Occipital lobe (tissue), 2 donors: Measurements from ENCODE around the gene GPR39. TPM values are rescaled to one million over a fixed set of nuclear protein-coding genes. Genes with fewer than 3 reads are reported as not detected.

Experiments
- DNase-seq: peaks from one replicate; lab custom pipeline; 2025; lab: John Stamatoyannopoulos, UW
- total RNA-seq: library from RNA; depleted of rRNA; stranded (reverse); fragments of >200 nt; gene quantifications from one replicate; pipeline ENCODE4 v1.2.3, GENCODE V29; 2014

GPR39 gene
- total RNA-seq, 1 donor from 2014 or later = 5.0 TPM

DNA sequence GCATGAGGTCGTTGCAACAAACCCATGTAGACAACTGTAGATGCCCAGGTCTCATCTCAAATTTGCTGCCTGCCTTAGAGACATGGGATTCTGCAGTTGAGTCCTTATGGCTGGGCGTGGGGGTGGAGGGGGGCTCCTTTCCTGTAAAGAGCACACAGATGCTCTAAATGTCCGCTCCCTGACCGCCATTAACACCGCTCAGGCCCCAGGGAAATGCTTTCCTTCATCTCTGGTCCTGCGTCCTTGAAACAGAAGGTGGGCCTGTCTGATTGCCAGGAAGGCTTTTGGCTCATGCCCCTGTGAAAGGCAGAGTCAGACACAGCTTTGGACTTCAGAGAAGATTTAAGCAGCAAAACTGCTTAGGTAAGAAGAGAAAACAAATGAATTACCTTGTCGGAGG lies 25.7 kb downstream of the GPR39 start:
- DNase-seq = no peak

DNA sequence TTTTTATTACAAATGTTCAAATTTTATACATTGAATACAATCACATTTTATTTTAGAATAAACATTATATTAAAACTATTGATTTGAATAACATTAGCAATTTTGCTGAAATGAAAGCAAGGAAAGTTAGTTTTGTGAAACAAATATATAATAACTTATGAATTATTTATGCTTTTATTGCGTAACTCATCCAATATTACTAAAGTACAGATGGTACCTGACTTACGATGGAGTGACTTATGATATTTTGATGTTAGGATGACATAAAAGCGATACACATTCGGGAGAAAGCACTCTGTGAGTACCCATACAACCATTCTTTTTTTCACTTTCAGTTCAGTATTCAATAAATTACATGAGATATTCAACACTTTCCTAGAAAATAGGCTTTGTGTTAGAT lies 26.5 kb downstream of the GPR39 start:
- no peak for DNase-seq

DNA sequence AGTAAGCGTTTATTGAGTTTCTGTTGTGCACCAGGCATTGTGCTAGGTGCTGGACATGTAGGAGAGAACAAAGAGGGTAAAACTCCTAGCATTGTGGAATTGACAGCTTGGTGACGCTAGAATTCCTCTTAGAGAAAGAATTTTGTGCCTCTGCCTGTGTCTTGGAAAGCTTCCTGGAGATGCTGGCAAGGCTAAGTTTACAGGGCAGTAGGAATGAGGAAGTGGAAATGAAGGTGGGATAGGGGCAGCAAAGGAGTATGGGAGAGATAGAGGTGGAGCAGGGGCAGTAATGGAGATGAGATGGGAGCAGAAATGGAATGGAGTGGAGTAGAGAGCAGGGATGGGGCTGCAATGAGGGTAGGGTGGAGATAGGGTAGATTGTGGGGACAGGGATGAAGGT lies 29.8 kb downstream of the GPR39 start:
- no peak for DNase-seq

DNA sequence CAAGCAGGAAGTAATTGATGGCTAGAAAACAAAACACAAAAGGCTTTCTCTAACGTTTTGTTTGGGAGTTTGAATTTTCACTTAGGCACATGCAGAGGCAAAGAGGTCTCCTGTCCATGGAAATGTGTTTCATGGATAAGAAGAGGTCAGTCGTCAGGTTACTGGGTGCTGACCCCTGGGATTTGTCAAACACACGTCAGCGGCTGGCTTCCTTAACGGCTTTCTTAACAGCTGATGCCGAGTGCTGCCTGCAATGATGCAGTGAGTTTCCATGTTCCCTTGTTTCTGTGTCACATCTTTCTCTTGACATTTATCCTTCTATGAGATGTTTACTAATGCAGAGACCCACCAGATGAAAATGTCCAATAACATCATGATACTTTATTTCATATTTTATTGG lies 31.7 kb downstream of the GPR39 start:
- DNase-seq = no peak

DNA sequence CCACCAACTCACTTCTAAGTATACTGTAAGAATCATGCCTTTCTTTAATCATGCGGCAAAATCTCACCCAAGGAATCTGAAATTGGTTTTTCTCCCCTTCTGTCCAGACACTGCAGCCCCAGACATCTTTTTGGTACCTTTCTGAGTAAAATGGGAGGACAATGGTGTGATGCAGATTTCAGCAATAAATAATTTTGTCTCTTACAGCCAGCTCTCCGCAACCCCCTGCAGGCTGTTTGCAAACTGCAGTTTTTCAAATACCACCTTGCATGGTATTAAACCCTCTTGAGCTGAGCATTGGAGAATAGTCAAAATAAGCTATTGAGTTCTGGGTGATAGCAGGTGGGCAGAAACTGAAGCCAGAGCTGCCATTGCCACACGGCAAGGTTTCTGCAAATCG lies 32.2 kb downstream of the GPR39 start:
- no peak for DNase-seq

DNA sequence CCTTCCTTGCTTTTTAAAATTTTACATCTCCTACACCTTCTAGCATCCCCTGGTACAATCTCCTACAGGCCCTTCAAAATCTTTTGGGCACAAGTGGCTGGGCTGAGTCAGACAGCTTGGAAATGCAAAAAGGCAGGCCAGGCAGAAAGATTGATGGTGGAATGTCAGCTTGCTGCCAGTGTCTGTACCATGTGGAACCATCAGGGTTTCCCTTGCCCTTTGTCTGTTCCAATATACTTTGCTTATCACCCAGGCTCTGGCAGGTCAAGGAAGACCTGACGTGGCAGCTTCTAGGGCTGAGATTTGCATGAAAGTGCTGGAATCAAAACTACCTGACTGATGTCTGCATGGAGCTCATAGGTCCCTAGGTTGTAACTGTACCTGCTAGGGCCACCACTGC lies 33.3 kb downstream of the GPR39 start:
- DNase-seq = no peak

DNA sequence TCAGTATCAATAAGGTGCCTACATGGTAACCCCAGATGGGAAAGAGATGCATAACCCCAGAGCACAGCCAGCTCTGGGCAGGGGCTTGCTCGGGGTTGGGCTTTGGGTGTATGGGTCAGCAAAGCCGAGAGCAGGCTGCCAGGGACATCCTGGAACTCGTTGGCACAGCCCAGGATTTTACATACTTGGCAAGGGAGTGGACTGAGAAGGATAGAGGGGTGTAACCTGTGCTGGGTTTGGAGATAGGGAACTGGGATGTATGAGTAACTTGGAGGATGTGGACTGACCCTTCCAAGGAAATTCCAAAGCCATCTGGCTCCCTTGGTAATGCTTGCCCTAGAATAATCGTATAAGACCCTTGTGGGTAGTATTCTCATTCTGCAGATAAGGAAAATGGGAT lies 44.2 kb downstream of the GPR39 start:
- no peak for DNase-seq

DNA sequence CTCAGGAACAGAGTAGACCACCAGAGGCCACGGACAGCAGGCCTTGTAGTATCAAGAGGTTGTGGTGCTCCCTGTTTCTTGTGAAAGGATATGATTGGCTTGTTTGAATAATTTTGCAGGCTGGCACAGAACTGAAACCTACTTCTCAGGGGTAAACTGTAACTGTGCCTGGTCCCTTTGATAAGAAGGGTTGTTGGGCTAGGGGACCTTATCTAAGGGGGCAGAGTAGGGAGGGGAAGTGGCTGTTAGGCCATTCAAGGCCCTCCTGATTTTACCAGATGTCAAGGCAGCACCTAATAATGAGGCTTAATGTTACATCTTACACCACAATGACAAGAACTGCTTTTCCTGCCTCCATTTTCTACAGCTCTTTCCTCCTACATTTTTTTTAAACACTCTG lies 45.6 kb downstream of the GPR39 start:
- DNase-seq = no peak

DNA sequence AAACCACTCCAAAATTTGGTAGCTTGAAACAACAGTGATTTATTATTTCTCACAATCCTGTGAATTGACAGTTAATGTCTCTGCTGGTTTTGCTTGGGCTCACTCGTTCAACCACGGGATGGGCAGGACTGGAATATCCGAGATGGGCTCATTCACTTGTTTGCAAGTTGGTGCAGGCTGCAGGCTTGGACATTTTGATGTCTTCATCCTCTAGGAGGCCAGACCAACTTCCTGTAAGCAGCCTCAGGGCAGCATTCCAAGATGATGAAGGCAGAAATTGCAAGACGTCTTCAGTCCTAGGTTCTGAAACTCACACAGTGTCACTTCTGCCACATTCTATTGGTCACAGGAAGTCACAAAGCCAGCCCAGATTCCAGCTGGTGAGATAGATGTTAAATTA lies 47.1 kb downstream of the GPR39 start:
- DNase-seq = no peak

DNA sequence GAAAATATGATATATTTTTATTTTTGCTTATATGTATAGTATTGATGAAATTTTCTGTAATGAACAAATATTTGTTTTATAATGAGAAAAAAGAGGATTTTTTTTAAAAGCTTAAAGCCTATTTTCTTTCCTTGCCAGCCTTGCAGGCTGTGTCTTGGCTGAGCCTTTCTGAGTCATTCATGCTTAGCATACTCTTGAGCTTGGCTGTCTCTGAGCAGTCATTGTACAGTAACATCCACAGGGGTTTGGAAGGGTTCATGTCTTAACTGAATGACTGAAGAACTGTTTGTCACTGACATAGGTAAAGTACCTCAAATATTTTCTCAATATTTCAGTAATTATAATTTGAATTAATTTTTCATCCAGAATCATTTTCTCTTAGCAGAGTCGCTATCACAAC lies 49.3 kb downstream of the GPR39 start:
- DNase-seq = no peak

DNA sequence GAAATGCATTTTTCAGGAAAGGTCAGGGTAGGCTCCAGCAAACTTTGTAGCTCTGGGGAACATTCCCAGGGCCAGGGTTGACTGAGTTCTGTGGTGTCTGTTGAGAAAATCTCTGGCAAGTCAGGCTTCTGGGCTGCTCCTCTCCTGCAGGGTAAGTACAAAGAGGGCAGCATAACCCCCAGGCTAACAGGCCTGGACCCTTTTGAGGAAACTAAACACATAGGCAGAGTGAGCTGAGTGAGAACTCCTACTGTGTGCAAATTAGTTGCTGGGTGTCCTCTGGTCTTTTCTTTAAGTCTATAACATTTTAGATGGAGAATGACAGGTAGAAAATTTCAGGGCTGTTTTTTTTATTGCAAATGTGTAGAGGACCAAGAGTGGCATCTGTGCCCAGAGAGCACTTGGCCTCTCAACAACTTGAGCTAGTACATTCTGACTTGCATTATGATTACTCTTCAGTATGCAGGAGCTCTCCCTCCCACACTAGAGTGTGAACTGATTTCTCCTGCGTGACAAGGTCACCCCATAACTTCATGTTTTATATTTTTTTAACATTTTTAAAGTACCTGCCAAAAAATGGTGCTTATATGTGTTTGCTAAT lies 49.9 kb downstream of the GPR39 start:
- DNase-seq = no peak

DNA sequence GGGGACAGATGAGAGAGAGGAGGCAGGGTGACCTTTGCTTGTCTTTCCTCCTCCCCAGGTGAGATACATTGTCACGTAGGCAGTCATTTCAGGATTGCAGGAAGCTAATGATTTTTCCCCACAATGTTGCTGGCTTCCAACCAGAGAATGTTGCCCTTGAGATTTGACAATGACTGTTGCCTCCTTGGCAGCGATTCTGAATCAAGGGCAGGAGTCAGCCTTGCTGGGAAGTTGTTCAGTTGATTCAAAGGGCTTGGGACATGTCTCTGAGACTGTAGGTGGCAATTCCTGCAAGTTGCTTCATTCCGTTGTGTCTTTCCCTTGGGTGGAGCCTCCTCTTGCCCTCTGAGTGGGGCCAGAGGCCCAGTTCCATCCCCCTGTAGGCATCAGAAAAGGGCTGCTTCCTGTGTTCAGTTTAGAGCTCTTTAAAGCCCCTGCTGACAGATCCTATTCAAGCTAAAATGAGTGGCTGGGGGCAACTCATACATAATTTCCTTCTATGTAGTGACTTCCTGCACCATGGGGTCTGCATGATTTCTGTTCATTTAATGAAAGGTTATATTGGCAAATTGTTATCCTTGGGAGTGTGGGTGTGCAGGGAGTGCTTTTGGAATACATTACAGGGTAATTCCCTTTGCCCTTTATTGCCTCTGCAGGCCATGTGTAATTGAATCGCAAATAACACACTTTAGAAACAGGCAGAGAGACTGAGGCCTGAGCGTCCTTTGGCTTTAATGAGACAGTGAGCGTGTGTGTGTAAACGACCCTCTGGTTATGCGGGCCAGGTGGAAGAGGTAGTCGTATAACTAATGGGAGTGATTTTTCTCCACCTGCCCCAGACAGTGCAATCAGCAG lies 52.4 kb downstream of the GPR39 start:
- no peak for DNase-seq

DNA sequence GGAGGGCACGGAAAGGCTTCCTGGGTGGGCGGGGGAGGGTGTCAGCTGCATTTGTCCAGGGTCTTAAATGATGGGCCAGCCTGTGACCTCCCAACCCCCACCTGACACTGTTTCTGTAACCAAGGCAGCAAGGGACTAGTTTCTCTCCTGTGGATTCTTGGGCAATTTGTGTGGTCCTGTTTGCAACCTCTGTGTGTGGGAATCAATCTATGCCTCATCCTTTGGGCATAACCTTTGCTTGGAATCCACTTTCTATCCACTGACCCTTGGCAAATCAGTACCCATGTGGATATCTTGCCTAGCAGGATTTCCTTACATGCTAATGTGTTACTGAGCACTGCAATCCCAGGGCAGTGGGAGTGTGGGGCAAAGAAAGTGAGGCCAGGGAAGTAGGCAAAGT lies 54.1 kb downstream of the GPR39 start:
- DNase-seq = no peak

DNA sequence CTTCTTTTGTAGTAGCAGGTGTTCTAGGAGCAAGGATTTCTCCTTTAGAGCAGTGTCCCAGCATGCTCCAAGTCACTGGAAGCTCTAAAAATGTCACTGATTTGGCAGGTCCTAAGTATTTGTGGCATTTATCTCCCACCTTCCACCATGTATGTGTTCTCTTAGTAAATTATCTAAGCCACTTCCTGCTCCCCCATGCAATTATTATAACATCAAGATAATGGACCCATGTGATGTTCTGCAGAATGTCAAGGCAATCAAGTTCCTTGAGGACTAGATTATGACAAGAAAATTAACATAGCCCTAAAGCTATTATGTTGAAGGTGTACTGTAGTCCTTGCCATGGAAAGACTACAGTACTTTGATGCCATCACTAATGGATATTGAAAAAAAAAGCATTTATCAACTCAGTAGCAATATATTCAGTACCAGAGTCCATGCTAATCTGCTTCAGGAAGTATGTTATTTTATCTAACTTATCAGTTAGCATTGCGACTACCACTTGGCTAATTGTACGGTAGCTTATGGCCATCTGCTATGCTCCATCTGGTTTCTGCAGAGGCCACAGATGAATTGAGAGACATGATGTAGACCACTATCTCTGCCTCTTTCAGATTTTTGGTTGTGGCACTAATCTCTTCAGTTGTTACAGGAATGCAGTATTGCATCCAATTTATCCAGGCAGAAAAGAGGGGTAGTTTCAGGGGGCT lies 56.7 kb downstream of the GPR39 start:
- DNase-seq = no peak

DNA sequence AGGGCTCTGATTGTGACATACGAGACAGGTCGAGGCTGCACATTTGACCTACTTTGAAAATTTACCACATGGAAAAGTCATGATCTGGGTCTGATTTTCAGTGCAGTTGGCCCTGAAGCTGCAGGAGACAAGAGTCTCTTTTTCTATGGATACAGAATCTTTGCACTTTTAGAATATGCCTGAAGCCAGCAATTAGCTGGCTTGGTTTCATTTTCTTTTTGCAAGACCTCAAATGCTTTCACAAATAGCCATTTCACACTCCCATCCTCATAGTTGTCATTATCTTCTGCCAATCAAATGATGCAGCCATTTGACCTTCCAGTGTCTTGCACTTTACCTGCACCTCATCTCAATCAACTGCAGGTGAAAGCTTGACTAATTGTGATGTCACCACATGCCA lies 59.0 kb downstream of the GPR39 start:
- DNase-seq = no peak

DNA sequence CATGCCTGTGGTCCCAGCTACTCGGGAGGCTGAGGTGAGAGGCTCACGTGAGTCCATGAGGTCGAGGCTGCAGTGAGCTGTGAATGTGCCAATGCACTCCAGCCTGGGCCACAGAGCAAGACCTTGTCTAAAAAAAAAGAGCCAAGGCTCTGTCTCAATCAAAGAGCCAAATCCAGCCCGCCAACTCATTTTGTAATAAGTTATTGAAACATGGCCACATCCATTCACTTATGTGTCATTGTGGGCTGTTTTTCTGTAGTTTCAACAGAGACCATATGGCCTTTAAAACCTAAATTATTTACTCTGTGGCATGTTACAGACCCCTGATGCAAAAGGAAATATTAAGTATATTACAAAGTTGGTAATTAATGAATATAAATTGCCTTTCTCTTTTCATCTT lies 60.8 kb downstream of the GPR39 start:
- no peak for DNase-seq

DNA sequence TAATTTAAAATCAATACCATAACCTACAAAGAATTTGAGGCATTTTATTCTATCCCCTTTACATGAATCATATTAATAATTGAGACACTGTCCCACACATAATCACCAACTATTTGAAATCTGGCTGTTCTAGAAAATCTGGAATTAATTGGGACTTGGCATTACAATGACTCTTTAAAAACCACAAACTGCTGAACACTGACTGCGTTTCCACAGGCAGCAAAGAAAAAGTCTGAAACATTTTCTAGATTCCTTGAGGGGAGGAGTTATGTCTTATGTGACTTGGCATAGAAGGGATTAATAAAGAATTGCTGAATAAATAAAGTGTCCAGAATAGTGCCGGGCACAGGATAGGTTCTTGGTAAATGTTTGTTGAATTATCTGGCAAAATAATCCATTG lies 61.4 kb downstream of the GPR39 start:
- DNase-seq = no peak

DNA sequence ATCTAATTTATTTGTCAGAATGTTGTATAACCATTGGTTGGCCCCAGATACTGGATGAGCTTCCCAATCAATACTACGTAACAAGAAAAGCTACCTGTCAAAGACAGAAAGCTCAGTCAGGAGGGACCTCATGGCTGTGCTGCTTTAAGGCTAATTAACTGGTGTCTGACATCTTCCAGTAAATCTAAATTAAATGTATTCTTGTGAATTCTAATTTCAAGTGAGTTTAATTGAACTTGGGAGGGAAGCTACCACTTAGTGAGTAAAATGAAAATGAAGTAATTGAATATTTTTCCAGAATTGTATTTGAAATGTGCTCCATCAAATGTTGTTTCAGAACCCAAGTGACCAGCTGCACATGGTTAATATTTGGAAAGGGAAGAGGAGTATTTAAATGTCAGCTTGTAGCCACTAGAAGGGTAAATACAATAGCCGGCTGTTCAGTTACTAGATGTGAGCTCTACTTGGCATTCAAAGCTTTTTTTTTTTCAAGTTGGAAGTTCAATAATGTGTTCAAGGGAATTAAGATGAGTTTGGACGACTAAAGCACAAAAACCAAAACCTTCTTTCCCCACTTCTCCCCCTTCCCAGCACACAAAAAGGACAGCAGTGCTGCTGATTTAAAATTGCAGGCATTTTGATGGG lies 62.0 kb downstream of the GPR39 start:
- no peak for DNase-seq

DNA sequence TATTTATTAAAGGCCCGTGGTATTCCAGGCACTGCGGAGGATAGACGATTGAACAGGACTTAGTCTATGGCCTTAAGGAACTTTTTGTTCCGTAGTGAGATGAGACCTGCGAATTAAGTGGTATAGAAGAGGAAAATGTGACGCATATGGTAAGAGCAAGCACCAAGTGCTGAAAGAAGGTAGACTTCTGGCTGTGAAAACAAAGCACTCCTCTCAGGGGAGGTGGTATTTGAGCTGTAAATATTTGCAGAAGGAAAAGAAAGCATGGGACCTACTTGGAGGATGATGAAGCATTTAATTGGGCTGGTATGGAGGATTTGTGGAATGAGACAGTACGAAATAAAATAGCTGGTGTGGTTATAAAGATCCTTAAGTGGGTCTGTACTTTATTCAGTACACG lies 62.5 kb downstream of the GPR39 start:
- no peak for DNase-seq

DNA sequence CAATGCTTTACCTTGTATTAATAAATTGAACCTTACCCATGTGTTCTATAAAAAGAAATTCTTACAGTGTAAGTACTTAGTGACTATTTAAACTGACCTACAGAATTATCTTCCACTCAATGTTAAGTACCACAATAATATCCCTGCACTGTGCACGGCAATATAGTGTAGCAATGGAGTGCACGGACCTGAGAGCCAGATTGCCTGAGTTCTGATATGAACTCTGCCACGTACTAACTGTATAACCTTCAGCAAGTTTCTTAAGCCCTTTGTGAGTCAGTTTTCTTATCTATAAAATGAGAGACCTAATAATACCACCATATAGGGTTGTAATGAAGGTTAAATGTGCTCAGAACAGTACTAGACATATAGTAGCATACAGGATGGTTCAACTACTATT lies 66.2 kb downstream of the GPR39 start:
- no peak for DNase-seq

DNA sequence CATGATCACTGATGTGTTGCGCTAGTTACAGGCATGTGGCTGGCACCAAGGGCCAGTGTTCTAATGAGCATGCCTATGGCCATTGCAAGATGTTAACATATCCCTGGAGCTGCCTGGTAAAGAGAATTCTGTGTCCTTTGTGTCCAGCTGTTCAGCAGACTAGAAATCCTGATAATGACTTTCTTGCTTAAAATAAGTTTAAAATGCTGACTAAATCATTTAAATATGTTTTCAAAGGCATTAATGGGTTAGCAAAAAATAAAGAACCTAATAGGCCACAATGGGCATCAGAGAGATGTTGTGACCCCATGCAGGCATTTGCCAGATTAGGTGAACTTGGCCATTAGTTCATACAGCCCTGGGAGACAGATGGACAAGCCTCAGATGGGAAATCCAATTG lies 67.5 kb downstream of the GPR39 start:
- no peak for DNase-seq

DNA sequence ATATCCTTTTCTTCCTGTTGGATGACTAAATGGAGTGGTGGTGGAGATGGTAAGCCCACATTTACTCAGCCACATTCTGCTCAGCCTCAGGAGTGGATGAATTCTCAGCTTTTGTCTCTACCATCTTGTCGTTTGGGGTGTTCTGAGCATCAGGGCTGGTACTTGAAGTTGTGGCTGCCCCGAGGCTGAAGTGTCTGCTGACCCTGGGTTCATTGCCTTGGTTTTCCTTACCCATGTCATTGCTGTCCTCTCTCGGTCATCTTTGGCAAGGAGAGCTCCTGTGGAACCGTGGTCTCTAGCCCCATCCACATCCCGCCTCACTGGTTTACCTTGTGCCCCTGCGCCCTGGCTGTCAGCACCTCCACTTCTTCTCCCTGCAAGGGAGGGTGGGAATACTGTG lies 71.9 kb downstream of the GPR39 start:
- DNase-seq = no peak
